SHP77 treated with DMSO at 0.1 percent for 48 hours (cell line): ENCODE measurements around the gene CHRM4.

Experiments
- DNase-seq: peaks from one replicate; lab custom pipeline; 2025; lab: John Stamatoyannopoulos, UW

The CHRM4 gene

GRCh38 chr11:46391578-46392420 lies at the start of gene CHRM4:
TSS of gene CHRM4 (minus strand) at chr11:46391776. CDS start at chr11:46386557, 5,219 bp downstream.
- peak; percentile 50 for DNase-seq

GRCh38 chr11:46438211-46438610 lies 46.6 kb upstream of the CHRM4 start:
- DNase-seq, result no peak

GRCh38 chr11:46437122-46437689 lies 45.6 kb upstream of the CHRM4 start:
- no peak for DNase-seq

GRCh38 chr11:46436113-46436512 lies 44.5 kb upstream of the CHRM4 start:
- no peak for DNase-seq

- DNase-seq, result no peak
Observed at GRCh38 chr11:46435679-46436078, 44.1 kb upstream of the CHRM4 start.

- no peak for DNase-seq
Observed at GRCh38 chr11:46431211-46431610, 39.6 kb upstream of the CHRM4 start.

GRCh38 chr11:46429717-46430116 lies 38.1 kb upstream of the CHRM4 start:
- no peak for DNase-seq

- DNase-seq, result no peak
Observed at GRCh38 chr11:46427364-46427763, 35.8 kb upstream of the CHRM4 start.

- DNase-seq, result no peak
Observed at GRCh38 chr11:46426233-46426991, 34.8 kb upstream of the CHRM4 start.

- no peak for DNase-seq
Observed at GRCh38 chr11:46422588-46422987, 31.0 kb upstream of the CHRM4 start.

GRCh38 chr11:46421257-46421880 lies 29.8 kb upstream of the CHRM4 start:
- DNase-seq, result no peak

GRCh38 chr11:46420513-46420912 lies 28.9 kb upstream of the CHRM4 start:
- no peak for DNase-seq

- DNase-seq, result no peak
Observed at GRCh38 chr11:46418751-46419150, 27.2 kb upstream of the CHRM4 start.

GRCh38 chr11:46417711-46418110 lies 26.1 kb upstream of the CHRM4 start:
- DNase-seq, result no peak

GRCh38 chr11:46414879-46415278 lies 23.3 kb upstream of the CHRM4 start:
- DNase-seq, result no peak

GRCh38 chr11:46414466-46414796 lies 22.9 kb upstream of the CHRM4 start:
- DNase-seq, result no peak

GRCh38 chr11:46413760-46414465 lies 22.3 kb upstream of the CHRM4 start:
- no peak for DNase-seq

- DNase-seq, result no peak
Observed at GRCh38 chr11:46410021-46410420, 18.4 kb upstream of the CHRM4 start.

- no peak for DNase-seq
Observed at GRCh38 chr11:46408407-46408986, 16.9 kb upstream of the CHRM4 start.

- no peak for DNase-seq
Observed at GRCh38 chr11:46407635-46408034, 16.1 kb upstream of the CHRM4 start.

GRCh38 chr11:46404476-46405017 lies 13.0 kb upstream of the CHRM4 start:
- no peak for DNase-seq
